HFFc6 (cell line): ENCODE data around the gene NKD1. TPM values are rescaled to one million over a fixed set of nuclear protein-coding genes. Genes with fewer than 3 reads are reported as not detected.

Experiments used
- DNase-seq: peaks from one replicate; pipeline ENCODE4 v3.0.0-alpha.2; 2018
- H3K27ac Mint-ChIP-seq: 2 replicates; pipeline ENCODE4 v1.8.0; 2020; ENCODE audit warnings: mild to moderate bottlenecking, mixed read lengths
- H3K27me3 Mint-ChIP-seq: 2 replicates; pipeline ENCODE4 v1.8.0; 2021; ENCODE audit warnings: mild to moderate bottlenecking, moderate library complexity, mixed read lengths; ENCODE audit not compliant: insufficient read depth
- H3K36me3 Mint-ChIP-seq: 2 replicates; pipeline ENCODE4 v1.8.0; 2021; ENCODE audit warnings: low read depth, mixed read lengths
- H3K4me1 Mint-ChIP-seq: 2 replicates; pipeline ENCODE4 v1.8.0; 2020; ENCODE audit warnings: low read depth, mixed read lengths
- H3K4me3 Mint-ChIP-seq: 2 replicates; pipeline ENCODE4 v1.8.0; 2020; ENCODE audit warnings: mild to moderate bottlenecking, moderate library complexity, mixed read lengths
- H3K9me3 Mint-ChIP-seq: 2 replicates; pipeline ENCODE4 v1.8.0; 2020; ENCODE audit warnings: mild to moderate bottlenecking, mixed read lengths
- total RNA-seq, 6 experiments: library from RNA; stranded (reverse); fragmentation: NEBNext Ultra II Directional; extraction: Animal tissue kit (Norgen Biotek cat#: 25700); gene quantifications; 2 replicates in 1 of 6; 3 replicates in 5 of 6; pipeline ENCODE4 v1.2.3, GENCODE V29; 2021
- TF ChIP-seq, protein P1 (sequence below): fragments of 200-600 bp; sonication (generic); IDR thresholded peaks from 2 replicates; pipeline ENCODE4 v1.5.0; 2021; ENCODE audit warnings: antibody characterized with exemption, mild to moderate bottlenecking

NKD1 gene
- total RNA-seq, 6 experiments from 2014 or later: not detected

DNA sequence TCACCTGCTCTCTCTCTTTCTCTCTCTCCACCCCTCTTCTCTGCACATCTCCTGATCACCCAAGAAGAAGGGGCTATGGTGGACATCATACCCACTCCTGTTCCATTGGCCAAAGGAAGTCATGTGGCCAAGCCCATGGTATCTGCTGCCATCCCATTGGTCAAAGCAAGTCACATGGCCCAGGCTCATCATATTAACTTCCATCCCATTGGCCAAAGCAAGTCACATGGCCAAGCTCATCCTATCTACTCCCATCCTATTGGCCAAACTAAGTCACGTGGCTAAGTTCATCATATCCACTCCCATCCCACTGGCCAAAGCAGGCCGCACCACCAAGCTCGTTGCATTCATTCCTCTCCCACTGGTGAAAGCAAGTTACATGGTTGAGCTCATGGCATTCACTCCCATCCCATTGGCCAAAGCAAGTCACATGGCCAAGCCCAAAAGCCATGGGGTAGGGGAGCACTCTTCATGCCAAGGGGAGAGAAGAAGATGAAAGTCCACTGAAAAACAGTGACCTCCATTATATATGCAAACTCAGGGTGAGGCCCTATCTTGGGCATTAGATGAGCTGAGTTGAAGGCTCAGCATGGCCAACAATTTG is 103.7 kb downstream of the NKD1 start:
- DNase-seq: no peak
- H3K27me3 Mint-ChIP-seq: peaks cover 25% of the 10 kb centered on the region
- TF ChIP-seq, protein P1, sequence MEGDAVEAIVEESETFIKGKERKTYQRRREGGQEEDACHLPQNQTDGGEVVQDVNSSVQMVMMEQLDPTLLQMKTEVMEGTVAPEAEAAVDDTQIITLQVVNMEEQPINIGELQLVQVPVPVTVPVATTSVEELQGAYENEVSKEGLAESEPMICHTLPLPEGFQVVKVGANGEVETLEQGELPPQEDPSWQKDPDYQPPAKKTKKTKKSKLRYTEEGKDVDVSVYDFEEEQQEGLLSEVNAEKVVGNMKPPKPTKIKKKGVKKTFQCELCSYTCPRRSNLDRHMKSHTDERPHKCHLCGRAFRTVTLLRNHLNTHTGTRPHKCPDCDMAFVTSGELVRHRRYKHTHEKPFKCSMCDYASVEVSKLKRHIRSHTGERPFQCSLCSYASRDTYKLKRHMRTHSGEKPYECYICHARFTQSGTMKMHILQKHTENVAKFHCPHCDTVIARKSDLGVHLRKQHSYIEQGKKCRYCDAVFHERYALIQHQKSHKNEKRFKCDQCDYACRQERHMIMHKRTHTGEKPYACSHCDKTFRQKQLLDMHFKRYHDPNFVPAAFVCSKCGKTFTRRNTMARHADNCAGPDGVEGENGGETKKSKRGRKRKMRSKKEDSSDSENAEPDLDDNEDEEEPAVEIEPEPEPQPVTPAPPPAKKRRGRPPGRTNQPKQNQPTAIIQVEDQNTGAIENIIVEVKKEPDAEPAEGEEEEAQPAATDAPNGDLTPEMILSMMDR: no peak
- H3K4me3 Mint-ChIP-seq: no peak overlapping the region
- H3K27ac Mint-ChIP-seq: no peak overlapping the region
- H3K4me1 Mint-ChIP-seq: no peaks in the 10 kb centered on the region
- no peaks in the 10 kb centered on the region for H3K36me3 Mint-ChIP-seq
- peaks cover 5% of the 10 kb centered on the region; the same call in 1 of the 2 replicates for H3K9me3 Mint-ChIP-seq

DNA sequence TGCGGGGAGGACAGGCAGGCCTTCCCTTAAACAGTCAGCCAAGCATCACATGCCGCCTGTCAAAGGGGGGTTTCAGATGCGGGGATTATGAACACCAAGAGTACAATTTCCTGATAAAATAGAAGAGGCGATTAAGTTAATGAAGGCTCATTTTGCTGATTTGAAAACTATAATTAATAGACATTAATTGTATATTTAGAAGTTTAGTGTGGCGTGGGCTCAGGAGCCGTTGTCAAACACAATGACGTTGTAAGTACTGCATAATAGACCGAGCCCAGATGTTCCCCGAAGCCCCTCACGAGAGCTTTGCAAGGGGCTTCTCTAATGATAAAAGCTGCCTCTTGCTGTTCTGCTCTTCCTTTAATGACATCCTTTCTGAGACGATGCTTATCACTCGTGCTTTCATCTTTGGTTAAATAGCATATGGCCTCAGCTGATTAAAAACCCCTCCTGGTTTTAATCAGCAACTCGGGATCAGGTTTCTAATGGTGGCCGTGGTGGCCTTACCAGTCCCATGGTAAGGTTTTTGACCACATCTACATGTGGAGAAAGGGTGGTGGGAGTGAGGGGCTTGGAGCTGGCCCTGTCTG is 104.7 kb downstream of the NKD1 start:
- no peak for DNase-seq
- H3K27ac Mint-ChIP-seq: no peak overlapping the region
- no peaks in the 10 kb centered on the region for H3K36me3 Mint-ChIP-seq
- H3K27me3 Mint-ChIP-seq: peaks cover 16% of the 10 kb centered on the region
- H3K4me1 Mint-ChIP-seq: no peaks in the 10 kb centered on the region
- peaks cover 5% of the 10 kb centered on the region; the same call in 1 of the 2 replicates for H3K9me3 Mint-ChIP-seq
- no peak overlapping the region for H3K4me3 Mint-ChIP-seq
- TF ChIP-seq, protein P1: no peak

DNA sequence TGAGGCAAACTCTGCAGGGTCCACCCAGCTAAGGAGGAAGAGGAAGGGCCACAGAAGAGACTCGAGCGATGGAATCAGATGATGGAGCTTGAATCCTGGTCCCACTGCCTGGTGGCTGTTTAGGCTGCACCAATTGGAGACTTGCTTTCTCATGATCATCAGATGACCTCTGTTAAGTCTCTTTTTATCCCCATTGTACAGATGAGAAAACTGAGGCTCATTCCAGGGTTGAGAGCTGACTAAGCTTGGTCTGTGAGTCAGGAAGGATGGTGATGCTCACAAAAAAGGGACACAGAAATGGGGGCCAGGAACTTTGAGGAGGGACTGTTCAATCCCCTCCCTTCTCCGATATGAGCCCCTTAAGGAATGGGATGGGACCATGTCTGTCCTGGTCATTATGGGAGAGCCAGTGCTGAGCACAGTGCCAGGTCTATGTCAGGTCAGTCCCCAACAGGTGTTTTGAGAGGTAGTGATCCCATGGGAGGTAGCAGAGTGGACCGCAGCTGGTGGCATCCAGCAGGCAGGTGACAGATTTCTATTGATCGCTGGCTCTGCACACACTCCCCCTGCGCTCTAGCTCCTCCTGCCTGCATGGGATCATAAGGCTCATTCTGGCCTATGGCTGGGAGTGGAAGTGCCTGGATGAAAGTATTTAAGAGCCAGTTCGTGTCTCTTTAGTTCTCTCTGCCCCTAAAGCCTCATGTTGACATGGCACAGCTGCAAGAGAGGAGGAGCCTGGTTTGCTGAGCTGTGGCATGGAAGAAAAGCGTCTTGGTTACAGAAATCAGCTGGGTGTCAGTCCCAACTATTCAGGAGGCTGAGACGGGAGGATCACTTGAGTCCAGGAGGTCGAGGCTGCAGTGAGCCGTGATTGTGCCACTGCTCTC is 105.7 kb downstream of the NKD1 start:
- Mint-ChIP-seq H3K27me3 (peaks cover 15% of the 10 kb centered on the region), H3K4me3 (no peak overlapping the region), H3K4me1 (no peaks in the 10 kb centered on the region), H3K36me3 (no peaks in the 10 kb centered on the region), H3K27ac (no peak overlapping the region), H3K9me3 (peaks cover 5% of the 10 kb centered on the region; the same call in 1 of the 2 replicates)
- DNase-seq: no peak
- TF ChIP-seq, protein P1: no peak

DNA sequence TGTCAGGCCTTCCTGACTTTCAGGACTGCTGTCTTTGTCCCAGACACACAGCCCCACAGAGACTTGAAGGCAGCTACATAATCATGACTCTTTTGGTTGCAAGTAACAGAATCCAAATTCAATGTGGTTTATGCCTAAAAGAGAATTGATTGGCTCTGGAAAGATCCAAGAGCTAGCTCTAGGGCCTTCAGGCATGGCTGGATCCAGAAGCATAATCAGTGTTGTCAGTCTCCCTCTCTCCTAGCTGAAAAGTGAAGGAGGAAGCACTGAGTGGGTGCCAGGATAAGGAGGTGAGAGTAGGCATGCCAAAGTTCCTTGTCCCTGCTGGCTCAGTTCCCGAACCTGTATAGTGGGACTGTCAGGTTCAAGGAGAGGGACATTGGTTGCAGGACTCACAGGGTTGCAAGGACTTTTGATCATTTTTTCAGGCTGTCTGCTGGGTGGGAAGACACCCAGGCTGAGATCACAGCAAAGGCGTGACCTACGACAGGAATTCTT is 107.4 kb downstream of the NKD1 start:
- DNase-seq: no peak
- peaks cover 5% of the 10 kb centered on the region; the same call in 1 of the 2 replicates for H3K9me3 Mint-ChIP-seq
- TF ChIP-seq, protein P1: no peak
- peaks cover 10% of the 10 kb centered on the region for H3K27me3 Mint-ChIP-seq
- no peaks in the 10 kb centered on the region for H3K4me1 Mint-ChIP-seq
- H3K36me3 Mint-ChIP-seq: no peaks in the 10 kb centered on the region
- no peak overlapping the region for H3K4me3 Mint-ChIP-seq
- H3K27ac Mint-ChIP-seq: no peak overlapping the region

DNA sequence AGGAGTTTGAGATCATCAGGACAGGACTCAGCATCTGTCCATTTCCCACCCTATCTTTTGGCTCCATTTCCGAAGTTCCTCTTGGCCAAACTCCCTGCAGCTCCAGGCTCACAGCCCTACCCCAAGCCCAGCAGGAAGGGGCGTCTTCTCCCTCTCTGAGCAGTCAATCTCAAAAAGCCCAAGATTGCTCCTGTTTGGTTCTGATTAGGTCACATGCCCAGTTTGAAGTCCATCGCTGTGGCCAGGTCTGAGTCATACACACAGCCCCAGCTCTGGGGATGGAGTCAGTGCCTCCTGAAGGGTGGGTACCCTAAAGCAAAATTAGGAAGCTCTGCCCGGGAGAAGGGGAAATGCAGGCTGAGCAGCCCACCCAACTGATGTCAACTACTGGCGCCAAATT is 109.0 kb downstream of the NKD1 start:
- H3K36me3 Mint-ChIP-seq: no peaks in the 10 kb centered on the region
- H3K27ac Mint-ChIP-seq: no peak overlapping the region
- peaks cover 10% of the 10 kb centered on the region for H3K27me3 Mint-ChIP-seq
- DNase-seq: no peak
- no peaks in the 10 kb centered on the region for H3K9me3 Mint-ChIP-seq
- TF ChIP-seq, protein P1: no peak
- H3K4me3 Mint-ChIP-seq: no peak overlapping the region
- H3K4me1 Mint-ChIP-seq: no peaks in the 10 kb centered on the region
